Suprapubic skin (tissue), 4 donors: ENCODE measurements around the gene NCAM2. TPM values are rescaled to one million over a fixed set of nuclear protein-coding genes. Genes with fewer than 3 reads are reported as not detected.

ENCODE experiments used
- DNase-seq, 2 donors: peaks; one replicate each; pipeline ENCODE4 v3.0.0-alpha.2; 2019; ENCODE audit warnings: low spot score in 2 of 2
- H3K27ac ChIP-seq: fragments of 200-600 bp; sonication (generic); one replicate; pipeline ENCODE4 v1.5.1; 2019
- H3K27me3 ChIP-seq: fragments of 200-600 bp; sonication (generic); one replicate; pipeline ENCODE4 v1.5.1; 2019
- H3K36me3 ChIP-seq: fragments of 200-600 bp; sonication (generic); one replicate; pipeline ENCODE4 v1.5.1; 2019
- H3K4me1 ChIP-seq: fragments of 200-600 bp; sonication (generic); one replicate; pipeline ENCODE4 v1.5.1; 2019
- H3K4me3 ChIP-seq: fragments of 200-600 bp; sonication (generic); one replicate; pipeline ENCODE4 v1.5.1; 2019; ENCODE audit warnings: mild to moderate bottlenecking
- H3K9me3 ChIP-seq: fragments of 200-600 bp; sonication (generic); one replicate; pipeline ENCODE4 v1.5.1; 2019
- EP300 ChIP-seq: sonication (generic); formaldehyde crosslinking; IDR thresholded peaks from one replicate; pipeline ENCODE4 v1.6.1; 2017; ENCODE audit warnings: antibody characterized with exemption
- POLR2A ChIP-seq, 2 donors: fragments of 450-650 bp; IDR thresholded peaks; one replicate each; pipeline ENCODE4 v1.6.1; 2017; ENCODE audit warnings: antibody characterized with exemption in 2 of 2, mild to moderate bottlenecking in 2 of 2, moderate library complexity in 2 of 2
- POLR2AphosphoS5 ChIP-seq, 3 donors: sonication (generic); formaldehyde crosslinking; IDR thresholded peaks; one replicate each; pipeline ENCODE4 v1.6.1; 2017; ENCODE audit warnings: antibody characterized with exemption in 3 of 3
- WGBS: methylation state at CpG from one replicate; pipeline ENCODE4 v1.1.5; 2018; 5-methylcytosine and 5-hydroxymethylcytosine counted together
- total RNA-seq, 4 donors: library from RNA; depleted of rRNA; stranded (reverse); fragments of >200 nt; gene quantifications; one replicate each; pipeline ENCODE4 v1.1.0, GENCODE V29; 2016
- TF ChIP-seq, protein P1 (sequence below), 2 donors: fragments of 200-600 bp in 1 of 2; fragments of 450-650 bp in 1 of 2; sonication (generic) in 1 of 2; IDR thresholded peaks; one replicate each; pipeline ENCODE4 v1.5.1; 2016 to 2019; ENCODE audit warnings: antibody characterized with exemption in 2 of 2, mild to moderate bottlenecking in 1 of 2, moderate library complexity in 1 of 2

Gene NCAM2
- total RNA-seq, 4 donors from 2014 or later: 0.25 to 1.0 (median 0.92) TPM

DNA sequence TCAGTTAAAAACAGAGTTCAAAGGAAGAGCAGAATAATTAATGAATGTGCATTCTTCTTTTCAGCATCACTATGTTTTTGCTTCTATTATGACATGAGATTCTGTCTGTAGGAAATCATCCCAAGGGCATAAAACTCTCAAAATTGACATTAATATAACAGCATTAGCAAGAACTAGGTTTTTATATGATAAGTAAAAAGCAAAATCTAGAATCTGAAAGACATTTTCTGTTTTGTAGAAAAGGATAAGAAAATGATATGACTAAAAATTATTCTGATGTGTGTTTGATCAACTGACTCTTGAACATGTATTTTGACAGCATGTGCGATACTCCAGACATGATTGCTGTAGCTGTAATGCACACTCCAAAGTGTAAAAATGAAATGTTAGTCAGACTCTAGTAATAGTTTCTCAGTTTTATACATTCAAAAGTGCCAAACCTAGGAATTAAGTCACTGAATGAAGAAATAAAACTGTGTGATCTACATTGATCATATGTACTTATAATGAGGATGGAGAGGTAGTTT, 197.3 kb downstream of the NCAM2 start:
- H3K4me3 ChIP-seq: no peak overlapping the region
- H3K36me3 ChIP-seq: no peaks in the 10 kb centered on the region
- no peaks in the 10 kb centered on the region for H3K27me3 ChIP-seq
- H3K27ac ChIP-seq: no peak overlapping the region
- WGBS: 82% methylated on average over 1 of the region's 1 CpG
- TF ChIP-seq POLR2AphosphoS5 (IDR thresholded peaks at IDR 0.05): no peak
- TF ChIP-seq, protein P1, sequence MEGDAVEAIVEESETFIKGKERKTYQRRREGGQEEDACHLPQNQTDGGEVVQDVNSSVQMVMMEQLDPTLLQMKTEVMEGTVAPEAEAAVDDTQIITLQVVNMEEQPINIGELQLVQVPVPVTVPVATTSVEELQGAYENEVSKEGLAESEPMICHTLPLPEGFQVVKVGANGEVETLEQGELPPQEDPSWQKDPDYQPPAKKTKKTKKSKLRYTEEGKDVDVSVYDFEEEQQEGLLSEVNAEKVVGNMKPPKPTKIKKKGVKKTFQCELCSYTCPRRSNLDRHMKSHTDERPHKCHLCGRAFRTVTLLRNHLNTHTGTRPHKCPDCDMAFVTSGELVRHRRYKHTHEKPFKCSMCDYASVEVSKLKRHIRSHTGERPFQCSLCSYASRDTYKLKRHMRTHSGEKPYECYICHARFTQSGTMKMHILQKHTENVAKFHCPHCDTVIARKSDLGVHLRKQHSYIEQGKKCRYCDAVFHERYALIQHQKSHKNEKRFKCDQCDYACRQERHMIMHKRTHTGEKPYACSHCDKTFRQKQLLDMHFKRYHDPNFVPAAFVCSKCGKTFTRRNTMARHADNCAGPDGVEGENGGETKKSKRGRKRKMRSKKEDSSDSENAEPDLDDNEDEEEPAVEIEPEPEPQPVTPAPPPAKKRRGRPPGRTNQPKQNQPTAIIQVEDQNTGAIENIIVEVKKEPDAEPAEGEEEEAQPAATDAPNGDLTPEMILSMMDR (IDR thresholded peaks at IDR 0.05): no peak
- no peak for TF ChIP-seq EP300
- no peak for TF ChIP-seq POLR2A (IDR thresholded peaks at IDR 0.05)
- H3K9me3 ChIP-seq: no peaks in the 10 kb centered on the region
- H3K4me1 ChIP-seq: peaks cover 6% of the 10 kb centered on the region
- no peak for DNase-seq

DNA sequence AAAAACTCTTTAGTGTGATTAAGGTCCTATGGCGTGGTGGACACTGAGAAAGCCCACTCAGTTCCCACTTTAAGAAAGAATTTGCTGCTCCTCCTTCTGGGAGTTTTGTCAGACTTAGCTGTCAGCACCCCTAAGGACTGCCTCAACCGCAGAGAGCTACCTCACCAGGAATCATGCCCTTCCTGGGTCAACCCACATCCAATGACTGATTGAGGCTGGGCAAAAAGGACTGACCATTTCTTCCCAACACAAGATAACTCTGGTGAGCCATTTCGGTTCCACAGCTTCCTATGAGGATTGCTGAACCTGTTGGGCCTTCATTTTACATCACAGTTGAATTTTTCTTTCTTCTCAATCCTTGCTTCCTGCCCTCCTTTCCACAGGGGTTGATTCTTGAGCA, 197.9 kb downstream of the NCAM2 start:
- Histone ChIP-seq H3K4me3 (no peak overlapping the region), H3K4me1 (peaks cover 6% of the 10 kb centered on the region), H3K27ac (no peak overlapping the region), H3K36me3 (no peaks in the 10 kb centered on the region), H3K9me3 (no peaks in the 10 kb centered on the region), H3K27me3 (no peaks in the 10 kb centered on the region)
- no peak for DNase-seq
- 86% methylated on average over 3 of the region's 3 CpGs for WGBS
- TF ChIP-seq, protein P1 (IDR thresholded peaks at IDR 0.05): no peak
- TF ChIP-seq POLR2A (IDR thresholded peaks at IDR 0.05) (no peak), POLR2AphosphoS5 (IDR thresholded peaks at IDR 0.05) (no peak), EP300 (no peak)

DNA sequence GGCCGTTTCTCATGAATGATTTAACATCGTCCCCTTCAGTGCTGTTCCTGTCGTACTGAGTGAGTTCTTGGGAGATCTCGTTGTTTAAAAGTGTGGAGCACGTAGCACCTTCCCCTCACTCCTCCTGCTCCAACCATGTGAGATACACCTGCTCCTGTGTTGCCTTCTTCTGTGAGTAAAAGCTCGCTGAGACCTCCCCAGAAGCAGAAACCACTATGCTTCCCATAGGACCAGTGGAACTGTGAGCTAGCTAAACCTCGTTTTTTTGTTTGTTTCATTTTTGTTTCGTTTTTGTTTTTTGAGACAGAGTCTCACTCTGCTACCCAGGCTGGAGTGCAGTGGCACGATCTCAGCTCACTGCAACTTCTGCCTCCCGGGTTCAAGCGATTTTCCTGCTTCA, 198.6 kb downstream of the NCAM2 start:
- peaks cover 6% of the 10 kb centered on the region for H3K4me1 ChIP-seq
- H3K9me3 ChIP-seq: no peaks in the 10 kb centered on the region
- H3K27me3 ChIP-seq: no peaks in the 10 kb centered on the region
- H3K27ac ChIP-seq: no peak overlapping the region
- H3K36me3 ChIP-seq: no peaks in the 10 kb centered on the region
- no peak for DNase-seq
- H3K4me3 ChIP-seq: no peak overlapping the region
- TF ChIP-seq POLR2A (IDR thresholded peaks at IDR 0.05) (no peak), EP300 (no peak), POLR2AphosphoS5 (IDR thresholded peaks at IDR 0.05) (no peak)
- TF ChIP-seq, protein P1 (IDR thresholded peaks at IDR 0.05): no peak
- 86% methylated on average over 11 of the region's 11 CpGs for WGBS

DNA sequence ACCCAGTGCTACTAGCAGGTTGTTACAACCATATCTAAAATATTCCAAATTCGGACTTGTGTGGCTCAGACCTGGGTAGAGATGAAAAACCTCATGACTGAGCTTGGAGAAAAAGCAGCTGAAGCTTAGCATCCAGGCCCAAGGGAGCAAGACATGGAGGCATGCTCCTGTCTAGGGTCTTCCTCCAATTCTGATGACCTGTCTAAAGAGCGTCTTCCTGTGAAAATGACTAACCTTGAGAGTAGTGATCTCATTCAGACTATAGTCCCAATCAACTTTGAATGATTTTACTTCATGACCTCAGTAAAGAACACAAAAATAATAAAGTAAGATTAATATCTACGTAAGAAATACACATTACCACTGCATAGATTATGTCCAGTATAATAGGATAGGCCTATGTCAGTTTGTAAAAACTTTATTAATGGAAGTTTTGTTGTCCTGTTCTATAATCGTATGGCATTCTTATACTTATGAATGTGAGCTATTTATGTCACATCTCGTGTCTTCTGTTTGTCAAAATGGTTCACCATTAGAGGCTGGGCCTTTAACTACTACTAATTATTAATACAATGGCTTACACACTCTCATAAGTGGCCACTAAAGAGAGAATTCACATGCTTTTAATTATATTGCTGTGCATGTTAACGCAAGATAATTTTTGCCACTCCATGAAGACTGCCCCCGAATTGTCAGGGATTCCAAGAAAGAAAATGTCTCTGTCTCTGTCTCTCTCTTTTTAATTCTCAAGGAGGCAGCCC, 201.3 kb downstream of the NCAM2 start:
- no peak for DNase-seq
- H3K27ac ChIP-seq: peak overlapping the region; percentile 69
- H3K36me3 ChIP-seq: no peaks in the 10 kb centered on the region
- H3K27me3 ChIP-seq: no peaks in the 10 kb centered on the region
- 79% methylated on average over 7 of the region's 7 CpGs for WGBS
- H3K4me3 ChIP-seq: no peak overlapping the region
- peaks cover 6% of the 10 kb centered on the region for H3K4me1 ChIP-seq
- H3K9me3 ChIP-seq: no peaks in the 10 kb centered on the region
- TF ChIP-seq, protein P1 (IDR thresholded peaks at IDR 0.05): no peak
- TF ChIP-seq EP300: no peak
- no peak for TF ChIP-seq POLR2A (IDR thresholded peaks at IDR 0.05)
- no peak for TF ChIP-seq POLR2AphosphoS5 (IDR thresholded peaks at IDR 0.05)

DNA sequence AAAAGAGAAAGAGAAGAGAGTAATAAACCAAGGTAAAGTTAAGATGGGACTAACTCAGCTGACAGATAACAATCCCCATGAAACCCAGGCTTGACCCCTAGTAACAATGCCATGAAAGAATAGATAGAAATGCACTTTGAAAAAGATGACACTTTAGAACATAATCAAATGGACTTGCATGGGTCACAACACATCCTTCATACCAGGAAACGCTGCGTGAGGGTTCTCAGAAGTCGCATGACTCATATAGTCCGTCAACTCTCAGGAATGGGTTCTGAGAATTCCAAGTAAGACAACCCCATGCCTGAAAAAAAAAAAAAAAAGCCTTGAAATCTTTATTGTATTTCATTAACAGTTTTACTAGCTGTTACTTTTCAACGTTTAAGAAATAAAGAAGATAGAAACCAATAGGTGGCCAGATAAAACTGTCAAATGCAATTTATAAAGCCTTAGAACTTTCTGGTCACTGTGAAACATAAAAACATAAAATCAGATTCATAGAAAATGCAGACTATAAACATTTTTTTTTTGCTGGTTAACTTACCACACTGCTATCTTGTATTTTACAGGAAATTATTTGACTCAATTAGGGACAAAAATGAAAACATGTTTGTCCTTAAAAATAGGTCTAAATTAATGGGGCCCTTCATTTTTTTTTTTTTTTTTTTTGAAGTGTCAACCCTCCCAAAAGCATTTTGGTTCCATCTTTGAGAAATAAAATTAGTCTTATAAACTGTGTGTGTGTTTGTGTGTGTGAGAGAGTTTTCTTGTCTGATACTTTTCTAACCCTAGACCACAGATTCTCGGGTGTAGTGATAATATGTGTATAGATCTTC, 202.1 kb downstream of the NCAM2 start:
- TF ChIP-seq POLR2AphosphoS5 (IDR thresholded peaks at IDR 0.05): no peak
- TF ChIP-seq POLR2A (IDR thresholded peaks at IDR 0.05): no peak
- TF ChIP-seq, protein P1 (IDR thresholded peaks at IDR 0.05): no peak
- no peak for TF ChIP-seq EP300
- no peaks in the 10 kb centered on the region for H3K27me3 ChIP-seq
- H3K4me3 ChIP-seq: peak overlapping the region; percentile 9
- H3K27ac ChIP-seq: peak overlapping the region; percentile 69
- no peaks in the 10 kb centered on the region for H3K9me3 ChIP-seq
- H3K4me1 ChIP-seq: peaks cover 6% of the 10 kb centered on the region
- 18% methylated on average over 6 of the region's 6 CpGs for WGBS
- no peaks in the 10 kb centered on the region for H3K36me3 ChIP-seq
- peak in 1 of 2 donors; percentile 67 for DNase-seq
